Neural cell (in vitro differentiated cells): ENCODE data around the gene LGALS4. TPM values are rescaled to one million over a fixed set of nuclear protein-coding genes. Genes with fewer than 3 reads are reported as not detected.

Source experiments
- H2AFZ ChIP-seq: fragments of 200-600, 300-800 bp; sonication (generic), shearing (Covaris generic); 2 replicates; pipeline ENCODE4 v1.6.0; 2014; ENCODE audit warnings: low read depth, mild to moderate bottlenecking, antibody characterized with exemption, low read length, moderate library complexity
- H3F3A ChIP-seq: fragments of 200-600 bp; shearing (Covaris generic); 2 replicates; pipeline ENCODE4 v1.6.1; 2016; ENCODE audit warnings: mild to moderate bottlenecking, moderate library complexity, mixed read lengths, antibody characterized with exemption, low read length; ENCODE audit not compliant: insufficient read depth, poor library complexity, severe bottlenecking
- H3K27ac ChIP-seq: fragments of 200-600, 300-800 bp; sonication (generic), shearing (Covaris generic); 2 replicates; pipeline ENCODE4 v1.5.1; 2014; ENCODE audit warnings: mild to moderate bottlenecking, low read length, moderate library complexity
- H3K27me3 ChIP-seq: fragments of 300-800, 200-600 bp; sonication (generic), shearing (Covaris generic); 2 replicates; pipeline ENCODE4 v1.6.0; 2014; ENCODE audit warnings: mild to moderate bottlenecking, low read depth, low read length, moderate library complexity; ENCODE audit not compliant: insufficient read depth
- H3K36me3 ChIP-seq: fragments of 300-800, 200-600 bp; sonication (generic), shearing (Covaris generic); 2 replicates; pipeline ENCODE4 v1.5.1; 2014; ENCODE audit warnings: mild to moderate bottlenecking, antibody characterized with exemption, low read length, moderate library complexity; ENCODE audit not compliant: insufficient read depth
- H3K4me2 ChIP-seq: fragments of 300-800, 200-600 bp; sonication (generic), shearing (Covaris generic); 2 replicates; pipeline ENCODE4 v1.6.0; 2014; ENCODE audit warnings: mild to moderate bottlenecking, low read length
- H3K4me3 ChIP-seq: fragments of 300-800, 200-600 bp; sonication (generic), shearing (Covaris generic); 2 replicates; pipeline ENCODE4 v1.5.1; 2014; ENCODE audit warnings: mild to moderate bottlenecking, low read length, moderate library complexity
- H3K79me2 ChIP-seq: fragments of 200-600 bp; shearing (Covaris generic); replicated peaks from 2 replicates; pipeline ENCODE4 v1.6.0; 2014; ENCODE audit warnings: mild to moderate bottlenecking, low read length, moderate library complexity; ENCODE audit not compliant: insufficient read depth
- H3K9ac ChIP-seq: fragments of 300-800, 200-600 bp; sonication (generic), shearing (Covaris generic); 2 replicates; pipeline ENCODE4 v1.6.1; 2016; ENCODE audit warnings: mild to moderate bottlenecking, low read length, mixed read lengths
- H3K9me2 ChIP-seq: fragments of 200-600 bp; shearing (Covaris generic); 2 replicates; pipeline ENCODE4 v1.6.1; 2016; ENCODE audit warnings: mild to moderate bottlenecking, low read length, mixed read lengths; ENCODE audit not compliant: insufficient read depth
- H3K9me3 ChIP-seq: fragments of 200-600, 300-800 bp; sonication (generic), shearing (Covaris generic); 2 replicates; pipeline ENCODE4 v1.6.1; 2016; ENCODE audit warnings: mild to moderate bottlenecking, mixed run types, low read length, moderate library complexity, mixed read lengths
- H4K20me1 ChIP-seq: fragments of 200-600 bp; shearing (Covaris generic); 2 replicates; pipeline ENCODE4 v1.6.1; 2016; ENCODE audit warnings: mild to moderate bottlenecking, mixed run types; ENCODE audit not compliant: insufficient read depth
- EP300 ChIP-seq: fragments of 450-650 bp; conservative IDR thresholded peaks from 2 replicates; pipeline ENCODE4 v1.6.1; 2014; ENCODE audit warnings: antibody characterized with exemption, mild to moderate bottlenecking, moderate library complexity; ENCODE audit not compliant: poor library complexity, severe bottlenecking
- EZH2 ChIP-seq: fragments of 200-600, 300-800 bp; shearing (Covaris generic), sonication (generic); IDR thresholded peaks from 2 replicates; pipeline ENCODE4 v1.6.1; 2014; ENCODE audit warnings: antibody characterized with exemption, low read length, borderline replicate concordance, mild to moderate bottlenecking; ENCODE audit not compliant: insufficient read depth, poor library complexity, severe bottlenecking
- MXI1 ChIP-seq: fragments of 450-650 bp; conservative IDR thresholded peaks from 2 replicates; pipeline ENCODE4 v1.6.1; 2014; ENCODE audit warnings: antibody characterized with exemption, mild to moderate bottlenecking; ENCODE audit not compliant: poor library complexity, severe bottlenecking
- POLR2AphosphoS5 ChIP-seq: IDR thresholded peaks from 2 replicates; pipeline ENCODE4 v1.6.1; 2012
- RAD21 ChIP-seq: fragments of 450-650 bp; conservative IDR thresholded peaks from 2 replicates; pipeline ENCODE4 v1.6.1; 2014; ENCODE audit warnings: antibody characterized with exemption, mild to moderate bottlenecking, moderate library complexity
- SMC3 ChIP-seq: fragments of 450-650 bp; conservative IDR thresholded peaks from 2 replicates; pipeline ENCODE4 v1.6.1; 2014; ENCODE audit warnings: antibody characterized with exemption, mild to moderate bottlenecking, moderate library complexity; ENCODE audit not compliant: poor library complexity
- TAF1 ChIP-seq: IDR thresholded peaks from 2 replicates; pipeline ENCODE4 v1.6.1; 2012; ENCODE audit warnings: low read depth
- polyA plus RNA-seq: library from polyadenylated mRNA; depleted of rRNA; stranded (reverse); fragments of >200 nt; gene quantifications from 2 replicates; pipeline ENCODE4 v1.2.3, GENCODE V29; 2014
- TF ChIP-seq, protein P1 (sequence below): fragments of 450-650 bp; IDR thresholded peaks from 2 replicates; pipeline ENCODE4 v1.5.1; 2014; ENCODE audit warnings: antibody characterized with exemption, mild to moderate bottlenecking, moderate library complexity; ENCODE audit not compliant: poor library complexity, severe bottlenecking
- TF ChIP-seq, protein P2 (sequence below): IDR thresholded peaks from 2 replicates; pipeline ENCODE4 v1.6.1; 2012; ENCODE audit warnings: borderline replicate concordance

LGALS4 gene
- polyA plus RNA-seq, 1 donor from 2014 or later = 1.3 TPM

DNA sequence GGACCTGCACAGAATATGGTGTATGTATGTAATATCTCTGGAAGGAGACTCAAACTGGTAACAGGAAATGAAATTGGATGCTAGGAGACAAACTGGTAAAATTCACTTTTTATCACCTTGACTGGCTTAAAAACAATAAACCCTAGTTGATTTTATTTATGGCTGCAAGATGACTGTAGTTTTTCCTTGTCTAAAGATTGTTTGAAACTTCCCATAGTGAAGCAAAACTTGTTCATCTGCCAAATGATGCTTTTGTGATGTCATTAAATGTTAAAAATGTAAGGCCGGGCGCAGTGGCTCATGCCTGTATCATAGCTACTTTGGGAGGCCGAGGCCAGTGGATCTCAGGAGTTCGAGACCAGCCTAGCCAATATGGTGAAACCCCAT lies 21.4 kb upstream of the LGALS4 start:
- Histone ChIP-seq H3K9ac (no peak overlapping the region), H2AFZ (no peak overlapping the region), H3K36me3 (no peaks in the 10 kb centered on the region), H3K9me3 (no peaks in the 10 kb centered on the region), H3K4me3 (no peak overlapping the region), H4K20me1 (no peaks in the 10 kb centered on the region), H3K9me2 (no peaks in the 10 kb centered on the region), H3K27ac (no peak overlapping the region), H3K79me2 (peaks cover 8% of the 10 kb centered on the region), H3F3A (no peaks in the 10 kb centered on the region), H3K4me2 (no peak overlapping the region), H3K27me3 (no peaks in the 10 kb centered on the region)
- TF ChIP-seq, protein P1, sequence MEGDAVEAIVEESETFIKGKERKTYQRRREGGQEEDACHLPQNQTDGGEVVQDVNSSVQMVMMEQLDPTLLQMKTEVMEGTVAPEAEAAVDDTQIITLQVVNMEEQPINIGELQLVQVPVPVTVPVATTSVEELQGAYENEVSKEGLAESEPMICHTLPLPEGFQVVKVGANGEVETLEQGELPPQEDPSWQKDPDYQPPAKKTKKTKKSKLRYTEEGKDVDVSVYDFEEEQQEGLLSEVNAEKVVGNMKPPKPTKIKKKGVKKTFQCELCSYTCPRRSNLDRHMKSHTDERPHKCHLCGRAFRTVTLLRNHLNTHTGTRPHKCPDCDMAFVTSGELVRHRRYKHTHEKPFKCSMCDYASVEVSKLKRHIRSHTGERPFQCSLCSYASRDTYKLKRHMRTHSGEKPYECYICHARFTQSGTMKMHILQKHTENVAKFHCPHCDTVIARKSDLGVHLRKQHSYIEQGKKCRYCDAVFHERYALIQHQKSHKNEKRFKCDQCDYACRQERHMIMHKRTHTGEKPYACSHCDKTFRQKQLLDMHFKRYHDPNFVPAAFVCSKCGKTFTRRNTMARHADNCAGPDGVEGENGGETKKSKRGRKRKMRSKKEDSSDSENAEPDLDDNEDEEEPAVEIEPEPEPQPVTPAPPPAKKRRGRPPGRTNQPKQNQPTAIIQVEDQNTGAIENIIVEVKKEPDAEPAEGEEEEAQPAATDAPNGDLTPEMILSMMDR = no peak
- TF ChIP-seq RAD21 (no peak), EZH2 (no peak), SMC3 (no peak), POLR2AphosphoS5 (no peak), EP300 (no peak), MXI1 (no peak), TAF1 (no peak)
- TF ChIP-seq, protein P2, sequence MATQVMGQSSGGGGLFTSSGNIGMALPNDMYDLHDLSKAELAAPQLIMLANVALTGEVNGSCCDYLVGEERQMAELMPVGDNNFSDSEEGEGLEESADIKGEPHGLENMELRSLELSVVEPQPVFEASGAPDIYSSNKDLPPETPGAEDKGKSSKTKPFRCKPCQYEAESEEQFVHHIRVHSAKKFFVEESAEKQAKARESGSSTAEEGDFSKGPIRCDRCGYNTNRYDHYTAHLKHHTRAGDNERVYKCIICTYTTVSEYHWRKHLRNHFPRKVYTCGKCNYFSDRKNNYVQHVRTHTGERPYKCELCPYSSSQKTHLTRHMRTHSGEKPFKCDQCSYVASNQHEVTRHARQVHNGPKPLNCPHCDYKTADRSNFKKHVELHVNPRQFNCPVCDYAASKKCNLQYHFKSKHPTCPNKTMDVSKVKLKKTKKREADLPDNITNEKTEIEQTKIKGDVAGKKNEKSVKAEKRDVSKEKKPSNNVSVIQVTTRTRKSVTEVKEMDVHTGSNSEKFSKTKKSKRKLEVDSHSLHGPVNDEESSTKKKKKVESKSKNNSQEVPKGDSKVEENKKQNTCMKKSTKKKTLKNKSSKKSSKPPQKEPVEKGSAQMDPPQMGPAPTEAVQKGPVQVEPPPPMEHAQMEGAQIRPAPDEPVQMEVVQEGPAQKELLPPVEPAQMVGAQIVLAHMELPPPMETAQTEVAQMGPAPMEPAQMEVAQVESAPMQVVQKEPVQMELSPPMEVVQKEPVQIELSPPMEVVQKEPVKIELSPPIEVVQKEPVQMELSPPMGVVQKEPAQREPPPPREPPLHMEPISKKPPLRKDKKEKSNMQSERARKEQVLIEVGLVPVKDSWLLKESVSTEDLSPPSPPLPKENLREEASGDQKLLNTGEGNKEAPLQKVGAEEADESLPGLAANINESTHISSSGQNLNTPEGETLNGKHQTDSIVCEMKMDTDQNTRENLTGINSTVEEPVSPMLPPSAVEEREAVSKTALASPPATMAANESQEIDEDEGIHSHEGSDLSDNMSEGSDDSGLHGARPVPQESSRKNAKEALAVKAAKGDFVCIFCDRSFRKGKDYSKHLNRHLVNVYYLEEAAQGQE = no peak

DNA sequence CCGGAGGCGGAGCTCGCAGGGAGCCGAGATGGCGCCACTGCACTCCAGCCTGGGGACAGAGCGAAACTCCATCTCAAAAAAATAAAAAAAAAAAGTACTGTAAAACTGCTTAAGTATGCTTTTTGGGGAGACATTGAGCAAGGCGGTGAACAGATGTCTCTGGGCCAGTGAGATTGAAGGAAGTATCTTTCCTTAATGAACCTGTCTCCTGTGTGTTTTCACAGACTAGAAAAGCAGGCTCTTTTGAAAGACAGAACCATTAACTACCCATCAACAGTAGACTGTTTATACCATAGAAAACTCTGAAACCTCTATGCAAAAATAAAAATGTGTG lies 20.3 kb upstream of the LGALS4 start:
- Histone ChIP-seq H3K4me2 (no peak overlapping the region), H4K20me1 (no peaks in the 10 kb centered on the region), H3K9ac (no peak overlapping the region), H3K4me3 (no peak overlapping the region), H3K79me2 (peaks cover 8% of the 10 kb centered on the region), H3F3A (no peaks in the 10 kb centered on the region), H2AFZ (no peak overlapping the region), H3K27ac (no peak overlapping the region), H3K9me3 (no peaks in the 10 kb centered on the region), H3K9me2 (no peaks in the 10 kb centered on the region), H3K36me3 (no peaks in the 10 kb centered on the region), H3K27me3 (no peaks in the 10 kb centered on the region)
- TF ChIP-seq SMC3 (no peak), EP300 (no peak), MXI1 (no peak), RAD21 (no peak), POLR2AphosphoS5 (no peak), TAF1 (no peak), EZH2 (no peak)
- TF ChIP-seq, protein P2 = no peak
- TF ChIP-seq, protein P1 = no peak
